GM18499 (cell line): ENCODE measurements around the gene SMYD4.
"Not testable (repeated sequence)": the region's sequence is repeated elsewhere in the genome, so short reads cannot be mapped to it uniquely, and the experiment has no call there.

Experiments used
- ATAC-seq: cut with Tn5 transposase; IDR thresholded peaks from one replicate; pipeline ENCODE4 v1.9.1; 2021; ENCODE audit warnings: moderate number of reproducible peaks; ENCODE audit not compliant: insufficient read depth, unreplicated experiment

Gene SMYD4

DNA sequence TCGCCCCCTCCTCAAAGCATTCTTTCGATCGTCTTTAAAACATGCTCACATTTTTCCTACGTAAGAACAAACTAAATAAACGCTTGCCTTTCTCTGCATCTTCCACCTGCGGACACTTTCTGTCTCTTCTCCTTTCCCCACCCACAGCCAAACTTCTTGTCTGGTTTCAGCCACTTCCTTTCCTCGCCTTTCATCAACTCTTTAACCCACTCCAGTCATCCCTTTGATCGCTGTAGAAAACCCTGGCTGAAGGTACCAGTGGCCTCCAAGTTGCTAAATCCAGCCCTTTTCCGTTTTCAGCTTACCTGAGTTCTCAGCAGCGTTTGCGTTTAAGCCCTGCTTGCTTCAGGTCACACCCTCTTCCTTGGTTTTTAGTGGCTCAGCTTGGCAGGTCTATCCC lies 586 bp upstream of the SMYD4 start:
- ATAC-seq: no peak

DNA sequence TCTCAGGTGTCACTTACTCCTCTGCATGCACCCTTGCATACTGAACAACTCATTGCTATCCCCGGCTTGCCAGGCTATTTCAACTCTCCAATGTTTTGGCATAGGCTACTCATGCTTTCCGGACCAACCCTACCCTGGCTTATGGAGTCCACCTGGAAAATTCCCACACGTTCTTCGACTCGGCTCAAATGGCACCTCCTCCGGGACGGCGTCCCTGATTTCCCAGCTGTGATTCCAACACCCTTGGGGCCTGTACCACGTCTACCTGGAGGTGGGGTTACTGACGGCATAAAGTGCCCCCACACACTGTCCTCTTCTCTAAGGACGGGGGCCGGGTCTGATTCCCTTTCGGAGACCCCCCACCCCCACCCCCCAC lies 498 bp downstream of the SMYD4 start:
- ATAC-seq: no peak

DNA sequence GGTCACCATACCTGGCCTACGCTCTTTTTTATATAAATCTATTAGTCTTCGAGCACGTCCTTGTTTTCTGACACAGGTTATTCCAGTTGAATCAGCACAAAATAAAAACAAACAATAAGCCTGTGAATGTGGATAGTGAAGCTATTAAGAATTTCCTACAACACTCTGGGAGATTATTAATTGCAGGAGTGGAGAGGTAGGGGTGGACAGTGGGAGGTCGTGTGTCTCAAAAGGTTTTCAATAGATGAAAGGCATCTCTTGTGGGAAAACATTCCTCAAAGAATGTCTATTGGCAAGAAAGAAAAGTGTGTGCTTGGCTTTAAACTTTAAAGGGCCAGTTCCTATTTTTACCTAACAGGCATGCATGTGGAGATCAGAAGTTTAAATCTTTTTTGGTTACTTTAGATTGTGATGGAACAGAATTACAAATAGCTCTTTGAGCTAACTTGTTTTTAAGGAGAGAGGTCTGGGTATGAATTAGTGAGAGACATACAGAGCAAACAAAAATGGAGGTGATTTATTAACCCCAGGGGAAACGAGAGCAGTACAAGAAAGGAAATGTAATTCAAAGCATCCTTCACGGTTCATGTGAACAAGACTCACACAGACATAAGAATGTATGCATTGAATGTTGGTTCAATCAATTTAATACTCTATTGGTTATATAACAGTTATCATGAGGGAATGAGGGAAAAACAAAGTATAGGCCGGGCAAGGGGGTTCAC lies 9.0 kb downstream of the SMYD4 start:
- ATAC-seq: no peak

DNA sequence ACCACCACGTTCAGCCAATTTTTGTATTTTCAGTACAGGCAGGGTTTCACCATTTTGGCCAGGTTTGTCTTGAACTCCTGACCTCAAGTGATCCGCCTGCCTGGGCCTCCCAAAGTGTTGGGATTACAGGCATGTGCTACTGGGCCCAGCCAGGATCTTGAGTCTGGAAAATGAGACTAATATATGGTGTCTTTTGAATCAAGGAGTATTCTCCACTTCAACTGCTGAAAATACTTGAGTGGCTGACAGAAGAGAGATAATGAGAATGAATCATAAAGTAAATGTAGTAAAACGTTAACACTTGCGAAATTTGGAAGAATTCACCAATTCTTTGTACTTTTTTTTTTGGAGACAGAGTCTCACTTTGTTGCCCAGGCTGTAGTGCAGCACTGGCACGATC lies 16.6 kb downstream of the SMYD4 start:
- no peak for ATAC-seq

DNA sequence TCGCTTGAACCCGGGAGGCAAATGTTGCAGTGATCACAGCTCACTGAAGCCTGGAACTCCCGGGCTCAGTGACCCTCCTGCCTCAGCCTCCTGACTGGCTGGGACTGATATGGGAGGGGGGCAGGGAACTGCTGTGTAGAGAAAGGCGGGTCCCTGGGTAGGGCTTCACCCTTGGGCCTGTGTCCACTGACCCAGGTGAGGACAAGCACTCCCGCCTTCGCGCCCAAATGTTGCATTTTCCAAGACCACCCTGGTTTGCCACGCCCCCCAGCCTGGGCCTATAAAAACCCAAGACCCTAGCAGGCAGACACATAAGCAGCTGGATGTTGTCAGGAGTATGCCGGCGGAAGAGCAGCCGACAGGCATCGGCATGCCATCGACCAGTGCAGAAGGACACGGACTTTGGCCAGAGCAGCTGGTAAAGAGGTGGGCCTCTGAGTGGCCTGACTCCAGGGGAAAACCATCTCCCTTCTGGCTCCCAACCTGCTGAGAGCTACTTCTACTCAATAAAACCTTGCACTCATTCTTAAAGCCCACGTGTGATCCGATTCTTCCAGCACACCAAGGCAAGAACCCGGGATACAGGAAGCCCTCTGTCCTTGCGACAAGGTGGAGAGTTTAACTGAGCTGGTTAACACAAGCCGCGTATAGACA lies 19.1 kb downstream of the SMYD4 start:
- ATAC-seq: no peak

DNA sequence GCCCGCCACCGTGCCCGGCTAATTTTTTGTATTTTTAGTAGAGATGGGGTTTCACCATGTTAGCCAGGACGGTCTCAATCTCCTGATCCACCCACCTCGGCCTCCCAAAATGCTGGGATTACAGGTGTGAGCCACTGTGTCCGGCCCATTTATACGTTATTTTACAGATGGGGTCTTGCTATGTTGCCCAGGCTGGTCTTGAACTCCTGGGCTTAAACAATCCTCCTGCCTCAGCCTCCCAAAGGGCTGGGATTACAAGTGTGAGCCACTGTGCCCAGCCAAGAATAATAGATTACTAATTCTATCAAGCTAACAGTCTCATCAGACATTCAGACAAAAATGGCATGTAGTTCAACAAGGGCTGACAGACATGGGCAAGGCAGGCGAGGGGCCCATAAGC lies 19.9 kb downstream of the SMYD4 start:
- ATAC-seq: not testable (repeated sequence)

DNA sequence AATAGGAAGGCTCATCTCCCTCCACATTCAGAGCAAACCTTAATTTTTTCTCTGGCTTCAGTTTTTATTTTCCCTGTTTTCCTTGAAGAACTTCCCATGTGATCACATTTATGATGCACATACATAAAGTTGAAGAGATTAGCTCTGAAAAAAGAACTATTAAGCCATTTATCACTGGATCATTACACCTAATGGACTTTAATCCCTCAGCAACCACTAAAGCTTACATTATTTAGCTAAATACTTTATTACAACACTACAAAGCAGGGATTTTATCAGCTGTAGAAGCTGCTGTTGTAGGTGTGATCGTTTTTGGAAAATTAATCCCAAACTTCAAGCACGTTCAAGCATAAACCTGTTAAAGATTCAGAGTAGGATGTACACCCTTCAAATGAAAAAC lies 21.1 kb downstream of the SMYD4 start:
- ATAC-seq: no peak

DNA sequence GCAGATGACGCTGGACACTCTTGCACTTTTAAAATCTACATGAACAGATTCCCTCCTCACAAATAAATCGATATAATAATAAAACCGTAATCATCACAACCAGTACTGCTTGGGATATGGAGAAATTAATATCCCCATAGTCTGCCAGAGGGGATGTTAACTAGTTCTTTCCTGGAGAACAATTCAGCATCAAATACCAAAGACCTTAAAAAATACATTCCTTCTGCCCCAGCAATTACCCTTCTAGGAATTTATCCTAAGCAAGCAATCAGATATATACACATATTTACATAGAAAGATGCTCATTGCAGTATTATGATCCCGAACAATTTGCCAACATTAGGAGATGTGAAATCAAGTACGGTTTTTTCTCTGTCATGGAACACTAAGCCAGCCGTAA lies 21.8 kb downstream of the SMYD4 start:
- no peak for ATAC-seq

DNA sequence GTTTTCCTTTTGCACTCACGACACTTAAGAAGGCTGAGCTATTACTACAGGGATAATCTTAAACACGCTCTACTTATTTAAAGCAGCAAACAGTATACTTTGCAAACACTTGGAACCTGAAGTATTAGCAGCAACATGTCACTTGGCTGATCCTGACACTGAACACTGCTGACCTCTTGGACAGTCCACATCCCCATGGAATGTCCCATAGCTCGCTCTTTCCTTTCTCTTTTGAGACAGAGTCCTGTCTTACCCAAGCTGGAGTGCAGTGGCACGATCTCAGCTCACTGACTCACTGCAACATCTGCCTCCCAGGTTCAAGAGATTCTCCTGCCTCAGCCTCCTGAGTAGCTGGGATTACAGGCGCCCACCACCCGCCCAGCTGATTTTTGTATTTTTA lies 26.4 kb downstream of the SMYD4 start:
- ATAC-seq: no peak

DNA sequence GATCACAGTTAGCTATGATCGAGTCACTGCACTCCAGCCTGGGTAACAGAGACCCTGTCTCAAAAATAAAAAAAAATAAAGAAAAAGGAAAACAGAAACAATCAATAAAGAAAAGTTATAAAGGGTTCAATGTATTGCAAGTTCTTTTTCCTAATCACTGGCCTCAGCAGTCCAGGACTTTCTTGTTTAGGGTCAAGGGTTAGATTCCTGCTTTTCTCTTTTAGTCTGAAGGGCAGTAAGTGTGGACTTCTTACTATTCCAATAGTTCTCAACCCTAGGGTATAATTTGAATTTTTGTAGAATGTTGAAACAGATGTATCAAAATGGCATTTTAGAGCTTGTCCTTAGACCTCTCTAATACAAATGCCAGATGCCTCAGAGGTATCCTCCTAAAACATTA lies 27.3 kb downstream of the SMYD4 start:
- no peak for ATAC-seq

DNA sequence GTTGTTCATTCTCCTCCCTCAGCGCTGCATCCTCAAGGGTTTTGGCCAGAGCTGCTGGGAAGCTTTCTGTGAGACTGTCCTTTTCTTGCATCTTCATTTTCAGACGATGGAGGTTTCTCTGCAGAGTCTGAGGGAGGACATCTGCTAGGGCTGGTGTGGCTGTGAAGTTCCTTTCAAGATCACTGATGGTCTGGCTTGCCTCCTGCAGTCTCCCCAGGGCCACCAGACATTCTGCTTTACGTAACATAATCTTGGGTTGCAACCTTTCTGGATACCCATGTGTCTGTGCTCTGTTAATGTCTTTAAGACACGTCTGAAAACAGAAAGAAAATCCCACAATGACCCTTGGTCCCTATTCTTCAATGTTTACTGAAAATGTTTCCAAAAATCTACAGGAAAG lies 29.0 kb downstream of the SMYD4 start:
- ATAC-seq: no peak

DNA sequence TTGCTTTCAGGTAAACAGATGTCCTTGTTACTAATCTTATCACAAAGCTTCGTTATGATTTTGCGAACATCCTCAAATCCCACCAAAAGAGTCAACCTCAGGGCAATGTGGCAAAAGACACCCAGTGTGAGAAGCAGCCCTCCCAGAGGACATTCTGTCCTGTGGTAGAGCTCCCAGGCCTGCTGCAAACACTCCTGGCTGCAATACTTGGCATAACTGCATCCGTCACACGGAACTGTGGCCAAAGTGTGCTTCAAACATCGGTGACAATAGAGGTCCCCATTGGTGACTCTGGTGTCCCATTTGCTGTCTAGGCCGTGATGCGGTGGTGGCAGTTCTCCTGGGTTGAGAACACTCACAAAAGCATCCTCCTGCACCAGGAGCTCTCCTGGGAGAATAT lies 29.5 kb downstream of the SMYD4 start:
- no peak for ATAC-seq

DNA sequence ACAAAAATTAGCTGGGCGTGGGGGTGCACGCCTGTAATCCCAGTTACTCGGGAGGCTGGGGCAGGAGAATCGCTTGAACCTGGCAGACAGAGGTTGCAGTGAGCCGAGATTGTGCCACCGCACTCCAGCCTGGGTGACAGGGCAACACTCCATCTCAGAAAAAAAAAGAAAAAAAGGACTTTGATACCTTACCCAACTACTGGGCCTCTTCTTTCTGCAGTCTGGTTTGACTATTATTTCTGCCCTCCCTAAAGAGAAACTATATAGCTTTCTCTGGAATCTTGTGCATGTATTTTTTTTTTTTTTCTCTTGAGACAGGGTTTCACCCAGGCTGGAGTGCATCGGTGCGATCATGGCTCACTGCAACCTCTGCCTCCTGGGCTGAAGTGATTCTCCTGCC lies 31.9 kb downstream of the SMYD4 start:
- ATAC-seq: not testable (repeated sequence)

DNA sequence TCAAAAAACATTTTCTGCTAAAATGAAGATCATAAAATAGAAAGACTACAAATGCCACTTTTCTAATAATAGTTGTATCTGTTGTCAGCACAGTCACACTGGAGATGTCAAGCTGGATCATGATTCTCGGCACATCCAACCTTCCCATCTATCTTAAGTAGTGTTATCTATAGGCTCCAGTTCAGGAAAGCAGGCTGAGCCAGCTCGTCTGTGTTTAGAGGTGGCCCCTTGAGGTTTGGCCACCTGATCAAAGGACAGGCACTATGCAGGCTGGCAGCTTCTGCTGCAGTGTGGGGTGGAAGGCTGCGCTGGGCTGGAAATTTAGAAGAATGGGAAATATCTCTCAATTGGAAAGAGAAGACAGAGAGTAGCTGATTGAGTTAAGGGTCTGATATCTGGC lies 32.4 kb downstream of the SMYD4 start:
- ATAC-seq: no peak

DNA sequence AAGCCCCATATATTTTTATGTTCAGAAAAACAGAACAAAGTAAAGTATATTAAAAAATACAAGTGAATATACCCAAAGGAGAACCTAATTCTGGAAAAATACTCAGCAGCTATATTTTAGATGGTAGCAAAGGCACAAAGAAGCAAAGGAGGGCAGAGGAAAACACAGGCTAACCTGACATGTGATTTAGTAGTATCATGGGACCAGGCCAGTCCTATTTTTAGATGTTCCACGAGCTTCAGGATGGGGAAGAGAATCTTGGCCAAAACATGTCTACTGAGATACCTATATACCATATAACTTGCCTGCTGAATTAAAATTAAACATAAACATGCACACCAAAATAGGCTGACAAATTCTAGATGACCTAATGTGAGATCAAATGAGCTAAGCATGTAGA lies 32.9 kb downstream of the SMYD4 start:
- ATAC-seq: no peak

DNA sequence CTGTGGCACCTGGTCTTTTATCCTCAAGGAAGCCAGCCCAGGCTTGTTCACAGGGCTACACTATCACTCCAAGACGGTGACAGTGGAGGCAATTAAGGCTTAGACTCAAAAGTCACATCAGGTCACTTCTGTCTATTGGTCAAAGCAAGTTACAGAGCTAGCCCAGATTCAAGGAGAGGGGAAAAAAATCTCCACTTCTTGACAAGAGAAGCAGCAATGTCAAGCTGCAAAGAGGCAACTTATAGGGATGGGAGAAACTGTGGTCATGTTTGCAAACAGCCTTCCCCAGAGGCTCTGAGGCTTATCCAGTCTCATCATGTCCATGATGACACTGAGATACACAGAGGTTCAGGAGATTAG lies 36.3 kb downstream of the SMYD4 start:
- no peak for ATAC-seq

DNA sequence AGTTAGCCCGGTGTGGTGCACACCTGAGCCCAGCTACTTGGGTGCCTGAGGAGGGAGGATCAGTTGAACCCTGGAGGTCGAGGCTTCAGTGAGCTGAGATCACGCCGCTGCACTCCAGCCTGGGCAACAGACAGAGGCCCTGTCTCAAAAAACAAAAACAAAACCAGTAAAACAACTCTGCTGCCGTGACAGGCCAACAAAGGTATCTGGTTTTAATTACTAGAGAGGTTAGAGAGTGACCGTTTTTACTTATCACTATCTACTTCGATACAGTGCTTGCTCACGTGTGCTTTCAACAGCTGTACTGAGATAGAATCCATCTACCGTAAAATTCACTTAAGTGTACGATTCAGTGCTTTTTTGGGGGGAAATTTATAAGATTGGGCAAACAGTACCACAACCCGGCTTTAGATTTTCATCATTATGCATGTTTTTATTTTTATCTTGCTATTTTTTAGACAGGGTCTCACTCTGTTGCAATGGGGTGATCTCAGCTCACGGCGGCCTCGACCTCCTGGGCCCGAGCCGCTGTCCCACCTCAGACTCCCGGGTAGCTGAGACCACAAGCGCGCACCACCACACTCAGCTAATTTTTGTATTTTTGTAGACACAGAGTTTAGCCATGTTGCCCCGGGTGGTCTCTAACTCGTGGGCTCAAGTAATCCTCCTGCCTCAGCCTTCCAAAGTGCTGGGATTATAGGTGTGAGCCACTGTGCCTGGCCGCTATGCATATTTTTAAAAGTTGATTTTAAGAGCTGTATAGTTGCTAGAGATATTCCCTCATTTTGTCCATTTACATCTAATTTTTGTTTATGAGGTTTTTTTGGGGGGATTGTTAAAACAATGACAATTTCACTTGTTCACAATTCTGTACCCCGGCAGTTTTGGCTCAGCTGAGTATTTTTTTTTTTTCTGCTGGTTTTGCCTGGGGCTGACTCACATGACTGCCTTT lies 36.9 kb downstream of the SMYD4 start:
- no peak for ATAC-seq

DNA sequence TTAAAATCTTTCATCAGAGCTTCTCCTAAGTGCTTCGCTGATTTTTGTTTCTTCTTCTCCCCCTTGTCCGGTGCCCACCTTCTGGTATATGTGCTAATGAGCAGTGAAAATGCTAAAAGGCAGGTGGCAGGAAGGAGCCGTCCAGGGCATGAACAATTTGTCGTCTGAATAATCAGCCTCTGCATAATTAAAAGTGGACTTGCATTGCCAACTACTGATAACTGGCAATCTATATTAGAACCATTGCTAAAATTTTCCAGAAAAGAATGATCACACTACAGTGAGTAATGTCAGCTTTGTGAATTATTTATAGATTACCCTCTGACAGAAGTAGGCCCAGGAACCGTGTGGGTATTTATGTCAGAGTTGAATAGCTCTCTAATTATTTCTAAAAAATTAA lies 39.8 kb downstream of the SMYD4 start:
- no peak for ATAC-seq

DNA sequence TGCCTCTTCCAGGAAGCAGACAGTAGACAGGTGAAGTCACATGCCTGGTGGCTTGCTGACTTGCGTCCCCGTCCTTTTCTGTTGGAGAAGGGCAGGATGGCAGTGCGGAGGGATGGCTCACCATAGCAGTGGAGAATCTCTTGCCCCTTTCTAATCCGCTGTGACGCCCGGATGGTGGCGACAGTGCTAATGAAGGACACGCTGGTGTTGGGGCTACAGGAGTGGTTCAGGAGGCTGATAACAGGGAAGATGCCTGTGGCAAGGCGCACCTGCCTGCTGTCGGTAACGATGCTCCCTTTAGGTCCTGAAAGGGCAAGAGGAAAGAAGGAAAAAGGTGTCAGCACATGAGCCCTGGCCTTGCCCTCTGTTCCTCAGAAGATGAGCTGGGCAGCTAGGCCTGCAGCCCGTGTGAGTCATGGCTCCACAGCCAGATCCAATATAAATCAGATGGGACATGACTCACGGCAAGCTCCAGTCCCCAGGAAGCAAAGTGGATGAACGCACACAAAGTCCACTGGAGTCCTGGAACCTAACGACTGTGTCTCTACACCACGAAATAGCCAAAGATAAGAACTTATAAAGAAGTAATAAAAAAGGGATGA lies 42.3 kb downstream of the SMYD4 start:
- ATAC-seq: no peak

DNA sequence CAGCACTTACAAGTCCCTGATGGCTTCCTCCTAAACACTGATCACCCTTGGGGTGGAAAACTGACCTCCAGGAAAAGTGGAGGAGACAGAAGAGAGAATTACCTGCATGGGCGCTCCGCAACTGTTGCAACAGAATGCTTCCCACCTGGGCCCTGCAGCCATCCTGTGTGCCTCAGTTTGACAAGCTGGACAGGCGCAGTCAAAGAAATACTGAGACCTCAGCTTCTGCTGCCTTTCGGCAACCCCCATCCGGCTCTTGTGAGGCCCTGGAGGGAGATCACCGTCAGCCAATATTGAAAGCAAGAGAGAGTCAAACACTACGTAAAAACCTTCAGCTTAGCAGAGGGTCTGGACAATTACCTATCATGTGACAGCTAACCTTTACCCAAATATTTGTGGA lies 43.0 kb downstream of the SMYD4 start:
- no peak for ATAC-seq

DNA sequence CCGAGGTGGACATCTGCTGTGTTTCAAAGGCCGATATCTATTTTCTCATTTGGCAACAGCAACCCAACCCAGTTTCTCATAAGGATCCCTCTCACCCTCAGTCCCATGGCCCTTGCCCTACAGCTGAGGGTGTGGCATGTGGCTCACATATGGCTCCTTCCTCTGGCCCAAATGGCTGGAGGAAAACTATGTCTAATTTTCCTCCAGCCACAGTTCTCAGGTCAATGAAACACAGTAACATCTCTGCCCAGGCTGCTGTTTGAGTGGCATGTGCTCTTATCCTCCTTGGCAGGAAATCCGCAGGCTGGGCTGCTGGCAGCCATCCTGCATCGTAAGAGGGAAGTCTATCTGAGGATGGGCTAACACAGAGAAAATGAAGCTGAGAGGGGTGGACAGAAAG lies 43.8 kb downstream of the SMYD4 start:
- no peak for ATAC-seq
